ENCODE measurements around the gene SARDH. TPM values are rescaled to one million over a fixed set of nuclear protein-coding genes. Genes with fewer than 3 reads are reported as not detected.

The SARDH gene
- total and polyA plus RNA-seq, 2 of the 13 experiments (the other 11 are each of a cell fraction or from before 2014, with no cell fraction given), result 11.6 to 34.9 TPM

DNA sequence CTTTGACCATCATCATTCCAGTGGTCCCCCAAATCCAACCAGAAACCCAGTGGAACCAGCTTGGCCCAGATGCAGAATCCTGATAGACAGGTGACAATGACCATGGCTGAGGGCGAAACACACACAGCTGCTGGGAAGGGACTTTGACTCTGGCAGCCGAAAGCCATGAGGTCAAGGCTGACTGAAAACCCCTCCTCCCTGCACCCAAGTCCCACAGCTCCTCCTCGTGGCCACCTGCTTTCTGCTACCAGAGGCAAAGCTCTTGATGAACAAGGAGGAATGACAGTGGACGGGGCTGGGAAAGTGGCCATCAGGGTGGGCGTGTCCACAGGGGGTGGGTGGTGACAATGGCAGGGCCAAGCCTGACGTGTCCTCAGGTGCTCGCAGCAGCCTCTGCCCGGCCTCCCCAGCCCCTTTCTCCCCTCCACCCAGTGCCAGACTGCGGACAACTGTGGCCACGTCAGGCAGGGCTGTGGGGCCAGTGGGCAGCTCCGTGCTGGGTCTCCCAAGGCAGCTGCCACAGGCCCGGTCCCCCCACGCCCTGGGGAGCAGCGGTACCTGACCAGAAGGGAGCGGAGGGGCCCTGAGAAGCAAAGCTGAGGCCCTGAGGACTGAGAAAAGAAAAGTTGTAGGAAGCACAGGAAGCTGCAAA, 30.8 kb upstream of the SARDH start (continued):
- peak; percentile 75 for TF ChIP-seq ZNF281 (CRISPR knock-in tag; IDR thresholded peaks at IDR 0.05; ENCODE audit: borderline replicate concordance)
- TF ChIP-seq MYNN (CRISPR knock-in tag; IDR thresholded peaks at IDR 0.05; ENCODE audit: low read depth), result no peak
- peak; percentile 25; the same call in 1 of the 2 replicates for TF ChIP-seq ZNF710 (CRISPR knock-in tag; IDR thresholded peaks at IDR 0.05; ENCODE audit: borderline replicate concordance)
- peak; percentile 56; the same call in 1 of the 2 replicates for TF ChIP-seq STAT6 (CRISPR knock-in tag; IDR thresholded peaks at IDR 0.05; ENCODE audit: borderline replicate concordance)
- no peak for TF ChIP-seq ZBTB14 (CRISPR knock-in tag; IDR thresholded peaks at IDR 0.05)
- TF ChIP-seq, protein P1, sequence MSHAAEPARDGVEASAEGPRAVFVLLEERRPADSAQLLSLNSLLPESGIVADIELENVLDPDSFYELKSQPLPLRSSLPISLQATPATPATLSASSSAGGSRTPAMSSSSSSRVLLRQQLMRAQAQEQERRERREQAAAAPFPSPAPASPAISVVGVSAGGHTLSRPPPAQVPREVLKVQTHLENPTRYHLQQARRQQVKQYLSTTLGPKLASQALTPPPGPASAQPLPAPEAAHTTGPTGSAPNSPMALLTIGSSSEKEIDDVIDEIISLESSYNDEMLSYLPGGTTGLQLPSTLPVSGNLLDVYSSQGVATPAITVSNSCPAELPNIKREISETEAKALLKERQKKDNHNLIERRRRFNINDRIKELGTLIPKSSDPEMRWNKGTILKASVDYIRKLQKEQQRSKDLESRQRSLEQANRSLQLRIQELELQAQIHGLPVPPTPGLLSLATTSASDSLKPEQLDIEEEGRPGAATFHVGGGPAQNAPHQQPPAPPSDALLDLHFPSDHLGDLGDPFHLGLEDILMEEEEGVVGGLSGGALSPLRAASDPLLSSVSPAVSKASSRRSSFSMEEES (CRISPR knock-in tag; IDR thresholded peaks at IDR 0.05), result peak; percentile 46; the same call in 1 of the 2 replicates
- no peak for TF ChIP-seq ZNF484 (CRISPR knock-in tag; IDR thresholded peaks at IDR 0.05; ENCODE audit: borderline replicate concordance, low read depth)
- TF ChIP-seq FOXA1 (IDR thresholded peaks at IDR 0.05), result no peak
- TF ChIP-seq FOXA1 (CRISPR knock-in tag; IDR thresholded peaks at IDR 0.05), result 0 out of 2 replicates have a peak, but pooled peaks have one; percentile 4
- TF ChIP-seq HOXA9 (CRISPR knock-in tag; IDR thresholded peaks at IDR 0.05; ENCODE audit: borderline replicate concordance), result no peak
- TF ChIP-seq FOXA3 (CRISPR knock-in tag; IDR thresholded peaks at IDR 0.05), result peak; percentile 65
- TF ChIP-seq, protein P2, sequence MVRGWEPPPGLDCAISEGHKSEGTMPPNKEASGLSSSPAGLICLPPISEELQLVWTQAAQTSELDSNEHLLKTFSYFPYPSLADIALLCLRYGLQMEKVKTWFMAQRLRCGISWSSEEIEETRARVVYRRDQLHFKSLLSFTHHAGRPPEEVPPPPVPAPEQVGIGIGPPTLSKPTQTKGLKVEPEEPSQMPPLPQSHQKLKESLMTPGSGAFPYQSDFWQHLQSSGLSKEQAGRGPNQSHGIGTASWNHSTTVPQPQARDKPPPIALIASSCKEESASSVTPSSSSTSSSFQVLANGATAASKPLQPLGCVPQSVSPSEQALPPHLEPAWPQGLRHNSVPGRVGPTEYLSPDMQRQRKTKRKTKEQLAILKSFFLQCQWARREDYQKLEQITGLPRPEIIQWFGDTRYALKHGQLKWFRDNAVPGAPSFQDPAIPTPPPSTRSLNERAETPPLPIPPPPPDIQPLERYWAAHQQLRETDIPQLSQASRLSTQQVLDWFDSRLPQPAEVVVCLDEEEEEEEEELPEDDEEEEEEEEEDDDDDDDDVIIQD (CRISPR knock-in tag; IDR thresholded peaks at IDR 0.05; ENCODE audit: low read depth), result peak; percentile 63; the same call in 1 of the 2 replicates
- no peak for TF ChIP-seq ZNF343 (CRISPR knock-in tag; IDR thresholded peaks at IDR 0.05)
- TF ChIP-seq ZNF383 (CRISPR knock-in tag; IDR thresholded peaks at IDR 0.05; ENCODE audit: borderline replicate concordance), result no peak
- peak; percentile 56; the same call in 1 of the 2 replicates for TF ChIP-seq CEBPG (CRISPR knock-in tag; IDR thresholded peaks at IDR 0.05)
- no peak; the same call in 1 of the 2 replicates for TF ChIP-seq JUND (CRISPR knock-in tag; IDR thresholded peaks at IDR 0.05)
